Activated CD4-positive, alpha-beta T cell treated with anti-CD3 and anti-CD28 coated beads for 1 hour (primary cell): ENCODE results near the gene ERMAP.
"Not testable (repeated sequence)": the region's sequence is repeated elsewhere in the genome, so short reads cannot be mapped to it uniquely, and the experiment has no call there.

Source experiments
- DNase-seq: peaks from one replicate; pipeline ENCODE4 v3.0.0-alpha.2; 2020

ERMAP gene

GRCh38 chr1:42807056-42807668 lies 9.8 kb upstream of the ERMAP start:
- DNase-seq = no peak

DNA sequence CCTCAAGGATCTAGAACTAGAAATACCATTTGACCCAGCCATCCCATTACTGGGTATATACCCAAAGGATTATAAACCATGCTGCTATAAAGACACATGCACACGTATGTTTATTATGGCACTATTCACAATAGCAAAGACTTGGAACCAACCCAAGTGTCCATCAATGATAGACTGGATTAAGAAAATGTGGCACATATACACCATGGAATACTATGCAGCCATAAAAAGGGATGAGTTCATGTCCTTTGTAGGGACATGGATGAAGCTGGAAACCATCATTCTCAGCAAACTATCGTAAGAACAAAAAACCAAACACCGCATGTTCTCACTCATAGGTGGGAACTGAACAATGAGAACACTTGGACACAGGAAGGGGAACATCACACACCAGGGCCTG lies 2.1 kb upstream of the ERMAP start:
- DNase-seq = not testable (repeated sequence)

GRCh38 chr1:42815941-42816584 lies 859 bp upstream of the ERMAP start:
- DNase-seq = no peak

DNA sequence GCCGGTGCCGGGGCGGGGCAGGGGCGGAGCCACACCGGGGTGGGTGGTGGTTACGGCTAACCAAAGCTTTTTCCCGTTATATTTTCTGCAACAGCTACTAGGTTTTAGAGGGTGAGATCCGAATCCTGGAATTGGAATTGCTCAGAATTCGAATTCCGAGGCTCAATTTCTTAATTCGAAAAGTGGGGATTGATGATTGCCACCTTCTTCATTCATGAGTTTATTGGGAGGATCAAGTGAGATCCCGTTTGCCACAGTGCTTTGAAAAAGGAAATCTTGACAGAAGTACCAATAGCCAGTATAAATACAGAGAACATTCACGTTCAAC lies 482 bp downstream of the ERMAP start:
- no peak for DNase-seq

- no peak for DNase-seq
Observed at GRCh38 chr1:42817976-42818375, 1.1 kb downstream of the ERMAP start.

DNA sequence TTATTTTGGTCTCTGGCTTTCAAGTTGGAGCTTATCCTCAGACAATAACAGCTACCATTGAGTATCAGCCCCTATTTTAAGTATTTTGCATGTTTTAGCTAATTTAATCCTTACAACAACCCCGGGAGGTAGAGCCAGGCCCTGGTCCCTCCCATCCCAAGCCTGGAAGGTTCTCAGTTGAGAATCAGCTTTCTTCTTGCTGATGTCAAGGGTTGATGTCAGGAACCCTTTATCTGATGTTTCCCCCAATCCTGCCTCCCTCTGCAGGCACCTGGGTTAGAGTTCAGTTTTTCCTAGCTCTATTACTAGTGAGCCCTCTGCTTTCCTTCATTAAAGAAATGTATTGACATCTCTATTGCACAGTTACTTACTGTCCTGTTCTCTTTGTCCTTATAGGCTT lies 3.9 kb downstream of the ERMAP start:
- no peak for DNase-seq

DNA sequence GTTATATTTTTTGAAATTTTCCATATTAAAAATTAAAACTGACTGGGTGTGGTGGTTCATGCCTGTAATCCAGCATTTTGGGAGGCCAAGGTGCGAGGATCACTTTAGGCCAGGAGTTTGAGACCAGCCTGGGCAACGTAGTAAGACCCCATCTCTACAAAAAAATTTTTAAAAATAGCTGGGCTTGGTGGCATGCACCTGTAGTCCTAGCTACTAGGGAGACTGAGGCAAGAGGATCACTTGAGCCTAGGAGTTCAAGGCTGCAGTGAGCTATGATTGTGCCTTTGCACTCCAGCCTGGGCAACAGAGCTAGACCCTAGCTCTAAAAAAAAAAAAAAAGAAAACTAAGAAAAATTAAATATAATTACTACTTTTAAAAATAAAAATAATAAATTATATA lies 4.8 kb downstream of the ERMAP start:
- no peak for DNase-seq

- no peak for DNase-seq
Observed at GRCh38 chr1:42822800-42823392, 6.0 kb downstream of the ERMAP start.

GRCh38 chr1:42824481-42825035 lies 7.6 kb downstream of the ERMAP start:
- no peak for DNase-seq

GRCh38 chr1:42825036-42825851 lies 8.3 kb downstream of the ERMAP start:
- DNase-seq = no peak

DNA sequence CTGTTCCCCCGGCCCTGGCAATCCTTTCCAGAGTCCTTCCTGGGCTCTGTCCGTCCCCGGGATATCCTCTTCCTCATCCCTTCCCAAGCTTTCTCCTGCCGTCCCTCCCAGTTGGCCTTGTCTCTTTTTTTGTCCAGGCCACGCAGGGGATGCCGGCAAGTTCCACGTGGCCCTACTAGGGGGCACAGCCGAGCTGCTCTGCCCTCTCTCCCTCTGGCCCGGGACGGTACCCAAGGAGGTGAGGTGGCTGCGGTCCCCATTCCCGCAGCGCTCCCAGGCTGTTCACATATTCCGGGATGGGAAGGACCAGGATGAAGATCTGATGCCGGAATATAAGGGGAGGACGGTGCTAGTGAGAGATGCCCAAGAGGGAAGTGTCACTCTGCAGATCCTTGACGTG lies 13.7 kb downstream of the ERMAP start:
- DNase-seq = no peak

GRCh38 chr1:42831273-42831672 lies 14.4 kb downstream of the ERMAP start:
- no peak for DNase-seq

- DNase-seq = no peak
Observed at GRCh38 chr1:42832641-42833240, 15.8 kb downstream of the ERMAP start.

- DNase-seq = no peak
Observed at GRCh38 chr1:42833981-42834380, 17.1 kb downstream of the ERMAP start.

DNA sequence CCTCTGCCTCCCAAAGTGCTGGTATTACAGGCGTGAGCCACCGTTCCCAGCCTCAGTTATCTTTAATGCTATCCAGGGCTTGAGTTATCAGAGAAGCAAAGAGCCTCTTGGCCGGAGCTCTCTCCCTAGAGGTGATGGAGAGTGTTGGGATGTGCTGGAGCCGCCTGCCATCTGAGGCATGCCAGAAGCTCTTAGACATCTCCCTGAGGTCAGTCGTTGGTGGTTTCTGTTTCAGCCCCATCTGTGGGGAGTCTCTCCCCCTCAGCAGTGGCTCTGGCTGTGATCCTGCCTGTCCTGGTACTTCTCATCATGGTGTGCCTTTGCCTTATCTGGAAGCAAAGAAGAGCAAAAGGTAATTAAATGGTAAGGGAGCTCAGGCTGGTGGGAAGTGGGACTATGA lies 17.9 kb downstream of the ERMAP start:
- no peak for DNase-seq

DNA sequence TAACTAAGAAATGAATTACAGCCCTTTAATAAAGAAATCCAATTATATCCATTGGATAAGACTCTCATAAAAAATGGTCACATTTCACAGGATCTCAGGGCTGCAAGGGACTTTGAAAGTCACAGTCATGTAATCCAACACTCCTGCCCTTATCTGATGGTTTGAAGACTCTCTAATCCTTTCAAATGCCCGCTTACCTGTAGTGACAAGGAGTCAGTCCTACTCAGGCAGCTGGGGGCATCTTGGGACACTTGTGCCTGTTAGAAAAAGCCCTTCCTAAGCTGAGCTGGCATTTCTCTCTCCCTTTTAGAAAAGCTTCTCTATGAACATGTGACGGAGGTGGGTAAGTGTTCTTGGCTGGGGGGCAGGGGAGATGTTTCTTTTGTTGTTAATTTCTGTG lies 18.5 kb downstream of the ERMAP start:
- DNase-seq = no peak

- no peak for DNase-seq
Observed at GRCh38 chr1:42837709-42838108, 20.8 kb downstream of the ERMAP start.

- no peak for DNase-seq
Observed at GRCh38 chr1:42838482-42839190, 21.7 kb downstream of the ERMAP start.

GRCh38 chr1:42841010-42841409 lies 24.1 kb downstream of the ERMAP start:
- no peak for DNase-seq

GRCh38 chr1:42841440-42842147 lies 24.7 kb downstream of the ERMAP start:
- no peak for DNase-seq

DNA sequence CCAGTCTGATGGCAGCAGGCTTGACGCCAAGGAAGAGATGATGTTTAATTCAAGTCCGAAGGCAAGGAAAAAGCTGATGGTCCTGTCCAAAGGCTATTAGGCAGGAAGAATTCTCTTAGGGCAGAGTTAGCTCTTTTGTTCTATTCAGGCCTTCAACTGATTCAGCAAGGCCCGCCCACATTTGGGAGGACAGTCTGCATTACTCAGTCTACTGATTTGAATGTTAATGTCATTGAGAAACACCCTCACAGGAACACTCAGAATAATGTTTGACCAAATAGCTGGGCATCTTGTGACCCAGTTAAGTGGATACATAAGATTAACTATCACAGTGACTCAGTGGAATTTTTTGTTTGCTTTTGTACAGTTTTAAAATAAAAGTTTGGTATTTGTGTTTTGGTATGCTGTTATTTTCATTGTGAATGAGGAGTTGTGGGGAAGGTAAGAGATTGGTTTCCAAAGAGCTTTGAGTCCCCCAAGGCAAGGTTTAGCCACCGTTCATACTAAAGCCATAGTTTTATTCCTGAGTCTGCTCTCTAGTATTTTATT lies 27.7 kb downstream of the ERMAP start:
- DNase-seq = no peak

- no peak for DNase-seq
Observed at GRCh38 chr1:42845193-42845592, 28.3 kb downstream of the ERMAP start.
